ENCODE measurements around the gene TMEM131.

TMEM131 gene

GRCh38 chr2:97717613-97717995, 278.1 kb downstream of the TMEM131 start:
- H3K4me2 ChIP-seq (ENCODE audit: low read length) = no peak overlapping the region
- H3K23ac ChIP-seq (ENCODE audit: low read length) = no peak overlapping the region
- peak overlapping the region; percentile 46 for H2BK12ac ChIP-seq (ENCODE audit: low read length)
- no peak overlapping the region for H3K4me3 ChIP-seq (ENCODE audit: low read depth, low read length)
- H2AFZ ChIP-seq (ENCODE audit: insufficient read depth, low read length, poor library complexity) = no peak overlapping the region
- no peak for DNase-seq
- H3K18ac ChIP-seq (ENCODE audit: low read length) = no peak overlapping the region
- H3K9ac ChIP-seq (ENCODE audit: low read length) = no peak overlapping the region
- no peak overlapping the region for H3K27ac ChIP-seq (ENCODE audit: low read depth, low read length)
- peaks cover 21 to 33% of the 10 kb centered on the region in 2 experiments for H3K4me1 ChIP-seq (ENCODE audit: control insufficient read depth in 1 of 2, insufficient read depth in 2 of 2, low read length in 2 of 2)
- no peak overlapping the region for H2BK120ac ChIP-seq (ENCODE audit: insufficient read depth, low read length, poor library complexity)
- no peaks in the 10 kb centered on the region for H3K9me3 ChIP-seq (ENCODE audit: insufficient read depth, low read depth, low read length)
- H3K79me2 ChIP-seq (ENCODE audit: control insufficient read depth, insufficient read depth, low read length, poor library complexity) = no peaks in the 10 kb centered on the region
- no peak overlapping the region for H3K4ac ChIP-seq (ENCODE audit: low read depth, low read length)
- H4K12ac ChIP-seq (ENCODE audit: low read depth, low read length) = no peak overlapping the region
- H2AK5ac ChIP-seq (ENCODE audit: low read length) = peak overlapping the region; percentile 52
- WGBS (ENCODE audit: extremely low coverage, insufficient coverage, insufficient read length) = no CpG with 5 or more reads among the region's 3 CpGs
- no peak overlapping the region for H2BK5ac ChIP-seq (ENCODE audit: low read depth, low read length, poor library complexity)
- no peak overlapping the region for H4K91ac ChIP-seq (ENCODE audit: low read depth, low read length)
- H3K79me1 ChIP-seq (ENCODE audit: low read length) = peaks cover 17% of the 10 kb centered on the region
- H3K27me3 ChIP-seq (ENCODE audit: insufficient read depth, low read length) = no peaks in the 10 kb centered on the region
- no peak overlapping the region for H3K14ac ChIP-seq (ENCODE audit: low read length)
- no peaks in the 10 kb centered on the region for H3K36me3 ChIP-seq (ENCODE audit: control insufficient read depth in 1 of 2, insufficient read depth in 2 of 2, low read length in 2 of 2)
- H4K8ac ChIP-seq (ENCODE audit: low read depth, low read length) = no peak overlapping the region

GRCh38 chr2:97716695-97717612, 278.8 kb downstream of the TMEM131 start:
- Histone ChIP-seq H3K4me1 (ENCODE audit: control insufficient read depth in 1 of 2, insufficient read depth in 2 of 2, low read length in 2 of 2) (peaks cover 24 to 37% of the 10 kb centered on the region in 2 experiments), H3K9me3 (ENCODE audit: insufficient read depth, low read depth, low read length) (no peaks in the 10 kb centered on the region), H3K27ac (ENCODE audit: low read depth, low read length) (no peak overlapping the region), H2AFZ (ENCODE audit: insufficient read depth, low read length, poor library complexity) (no peak overlapping the region), H2BK12ac (ENCODE audit: low read length) (peak overlapping the region; percentile 56), H3K79me1 (ENCODE audit: low read length) (peaks cover 20% of the 10 kb centered on the region), H4K91ac (ENCODE audit: low read depth, low read length) (no peak overlapping the region), H2BK5ac (ENCODE audit: low read depth, low read length, poor library complexity) (no peak overlapping the region), H3K27me3 (ENCODE audit: insufficient read depth, low read length) (no peaks in the 10 kb centered on the region), H3K79me2 (ENCODE audit: control insufficient read depth, insufficient read depth, low read length, poor library complexity) (no peaks in the 10 kb centered on the region), H3K18ac (ENCODE audit: low read length) (no peak overlapping the region), H3K9ac (ENCODE audit: low read length) (no peak overlapping the region), H3K23ac (ENCODE audit: low read length) (no peak overlapping the region), H3K36me3 (ENCODE audit: control insufficient read depth in 1 of 2, insufficient read depth in 2 of 2, low read length in 2 of 2) (no peaks in the 10 kb centered on the region), H4K8ac (ENCODE audit: low read depth, low read length) (no peak overlapping the region), H3K4ac (ENCODE audit: low read depth, low read length) (no peak overlapping the region), H3K14ac (ENCODE audit: low read length) (peak overlapping the region; percentile 22), H3K4me3 (ENCODE audit: low read depth, low read length) (no peak overlapping the region), H2AK5ac (ENCODE audit: low read length) (peak overlapping the region; percentile 57), H3K4me2 (ENCODE audit: low read length) (no peak overlapping the region), H4K12ac (ENCODE audit: low read depth, low read length) (no peak overlapping the region), H2BK120ac (ENCODE audit: insufficient read depth, low read length, poor library complexity) (no peak overlapping the region)
- no peak for DNase-seq
- WGBS (ENCODE audit: extremely low coverage, insufficient coverage, insufficient read length) = no CpG with 5 or more reads among the region's 21 CpGs

GRCh38 chr2:97715951-97716694, 279.6 kb downstream of the TMEM131 start:
- peaks cover 31 to 45% of the 10 kb centered on the region in 2 experiments for H3K4me1 ChIP-seq (ENCODE audit: control insufficient read depth in 1 of 2, insufficient read depth in 2 of 2, low read length in 2 of 2)
- H2BK120ac ChIP-seq (ENCODE audit: insufficient read depth, low read length, poor library complexity) = no peak overlapping the region
- no peak overlapping the region for H3K4ac ChIP-seq (ENCODE audit: low read depth, low read length)
- no peaks in the 10 kb centered on the region for H3K79me2 ChIP-seq (ENCODE audit: control insufficient read depth, insufficient read depth, low read length, poor library complexity)
- H4K8ac ChIP-seq (ENCODE audit: low read depth, low read length) = peak overlapping the region; percentile 40
- no peak overlapping the region for H2BK5ac ChIP-seq (ENCODE audit: low read depth, low read length, poor library complexity)
- no CpG with 5 or more reads among the region's 9 CpGs for WGBS (ENCODE audit: extremely low coverage, insufficient coverage, insufficient read length)
- H4K91ac ChIP-seq (ENCODE audit: low read depth, low read length) = peak overlapping the region; percentile 15
- no peak overlapping the region for H4K12ac ChIP-seq (ENCODE audit: low read depth, low read length)
- H3K18ac ChIP-seq (ENCODE audit: low read length) = peak overlapping the region; percentile 18
- H2BK12ac ChIP-seq (ENCODE audit: low read length) = no peak overlapping the region
- peaks cover 27% of the 10 kb centered on the region for H3K79me1 ChIP-seq (ENCODE audit: low read length)
- H3K9ac ChIP-seq (ENCODE audit: low read length) = no peak overlapping the region
- no peak overlapping the region for H2AFZ ChIP-seq (ENCODE audit: insufficient read depth, low read length, poor library complexity)
- no peak overlapping the region for H3K27ac ChIP-seq (ENCODE audit: low read depth, low read length)
- peak overlapping the region; percentile 26 for H3K14ac ChIP-seq (ENCODE audit: low read length)
- peak overlapping the region; percentile 80 for H2AK5ac ChIP-seq (ENCODE audit: low read length)
- H3K27me3 ChIP-seq (ENCODE audit: insufficient read depth, low read length) = no peaks in the 10 kb centered on the region
- no peak overlapping the region for H3K4me3 ChIP-seq (ENCODE audit: low read depth, low read length)
- no peaks in the 10 kb centered on the region for H3K36me3 ChIP-seq (ENCODE audit: control insufficient read depth in 1 of 2, insufficient read depth in 2 of 2, low read length in 2 of 2)
- no peak overlapping the region for H3K23ac ChIP-seq (ENCODE audit: low read length)
- DNase-seq = no peak
- H3K9me3 ChIP-seq (ENCODE audit: insufficient read depth, low read depth, low read length) = no peaks in the 10 kb centered on the region
- no peak overlapping the region for H3K4me2 ChIP-seq (ENCODE audit: low read length)

- peak; percentile 53 to 57 for DNase-seq
- Histone ChIP-seq H2AK5ac (ENCODE audit: low read length) (peak overlapping the region; percentile 4), H3K79me1 (ENCODE audit: low read length) (peaks cover 32% of the 10 kb centered on the region), H3K4me2 (ENCODE audit: low read length) (no peak overlapping the region), H2BK5ac (ENCODE audit: low read depth, low read length, poor library complexity) (no peak overlapping the region), H4K91ac (ENCODE audit: low read depth, low read length) (peak overlapping the region; percentile 41), H3K18ac (ENCODE audit: low read length) (peak overlapping the region; percentile 8), H4K12ac (ENCODE audit: low read depth, low read length) (no peak overlapping the region), H3K27ac (ENCODE audit: low read depth, low read length) (no peak overlapping the region), H4K8ac (ENCODE audit: low read depth, low read length) (no peak overlapping the region), H3K4me3 (ENCODE audit: low read depth, low read length) (no peak overlapping the region), H3K79me2 (ENCODE audit: control insufficient read depth, insufficient read depth, low read length, poor library complexity) (no peaks in the 10 kb centered on the region), H2BK120ac (ENCODE audit: insufficient read depth, low read length, poor library complexity) (no peak overlapping the region), H2AFZ (ENCODE audit: insufficient read depth, low read length, poor library complexity) (no peak overlapping the region), H3K9ac (ENCODE audit: low read length) (no peak overlapping the region), H3K23ac (ENCODE audit: low read length) (no peak overlapping the region), H3K36me3 (ENCODE audit: control insufficient read depth in 1 of 2, insufficient read depth in 2 of 2, low read length in 2 of 2) (no peaks in the 10 kb centered on the region), H3K4me1 (ENCODE audit: control insufficient read depth in 1 of 2, insufficient read depth in 2 of 2, low read length in 2 of 2) (peaks cover 38 to 51% of the 10 kb centered on the region in 2 experiments), H3K4ac (ENCODE audit: low read depth, low read length) (no peak overlapping the region), H3K14ac (ENCODE audit: low read length) (no peak overlapping the region), H3K27me3 (ENCODE audit: insufficient read depth, low read length) (no peaks in the 10 kb centered on the region), H2BK12ac (ENCODE audit: low read length) (peak overlapping the region; percentile 23), H3K9me3 (ENCODE audit: insufficient read depth, low read depth, low read length) (no peaks in the 10 kb centered on the region)
- no CpG with 5 or more reads among the region's 13 CpGs for WGBS (ENCODE audit: extremely low coverage, insufficient coverage, insufficient read length)
Measured at GRCh38 chr2:97714950-97715652, 280.6 kb downstream of the TMEM131 start.
